ENCODE data around the gene C16orf90. TPM values are rescaled to one million over a fixed set of nuclear protein-coding genes. Genes with fewer than 3 reads are reported as not detected.
"Not testable (repeated sequence)": the region's sequence is repeated elsewhere in the genome, so short reads cannot be mapped to it uniquely, and the experiment has no call there.

C16orf90 gene
- total RNA-seq, 1 experiment from 2014 or later = not detected

- TF ChIP-seq CTCF (conservative IDR thresholded peaks at IDR 0.05; ENCODE audit: low read depth, low read length) (no peak), EZH2 (IDR thresholded peaks at IDR 0.05; ENCODE audit: borderline replicate concordance, low read depth, low read length, poor library complexity, severe bottlenecking) (no peak)
- CTCF ChIA-PET = no interaction called here
- BruUV-seq (replicated peaks) = no TSS peak
- no peak for DNase-seq (ENCODE audit: low spot score)
- H3K36me3 ChIP-seq (ENCODE audit: insufficient read depth, low read length, poor library complexity, severe bottlenecking) = peaks cover 28% of the 10 kb centered on the region
- H3K4me1 ChIP-seq (ENCODE audit: insufficient read depth, low read length, poor library complexity, severe bottlenecking) = no peaks in the 10 kb centered on the region
- no peaks in the 10 kb centered on the region for H3K27me3 ChIP-seq (replicated peaks; ENCODE audit: insufficient read depth, low read depth, low read length, poor library complexity)
- no peak overlapping the region for H3K4me3 ChIP-seq (ENCODE audit: low read depth, low read length, poor library complexity, severe bottlenecking)
- intact Hi-C loops (cut with micrococcal nuclease; ENCODE audit: unreplicated experiment) = no loop called here
- POLR2A ChIA-PET (ENCODE audit: low non-redundant PET) = no interaction called here
- no peaks in the 10 kb centered on the region for H3K9me3 ChIP-seq (ENCODE audit: low read depth, low read length, poor library complexity, severe bottlenecking)
- no peak overlapping the region for H3K27ac ChIP-seq (ENCODE audit: low read depth, low read length, poor library complexity, severe bottlenecking)
Observed at GRCh38 chr16:3529175-3529574, 33.9 kb upstream of the C16orf90 start.

- TF ChIP-seq CTCF (conservative IDR thresholded peaks at IDR 0.05; ENCODE audit: low read depth, low read length) (no peak), EZH2 (IDR thresholded peaks at IDR 0.05; ENCODE audit: borderline replicate concordance, low read depth, low read length, poor library complexity, severe bottlenecking) (no peak)
- Histone ChIP-seq H3K4me1 (ENCODE audit: insufficient read depth, low read length, poor library complexity, severe bottlenecking) (no peaks in the 10 kb centered on the region), H3K4me3 (ENCODE audit: low read depth, low read length, poor library complexity, severe bottlenecking) (no peak overlapping the region), H3K9me3 (ENCODE audit: low read depth, low read length, poor library complexity, severe bottlenecking) (no peaks in the 10 kb centered on the region), H3K27ac (ENCODE audit: low read depth, low read length, poor library complexity, severe bottlenecking) (no peak overlapping the region), H3K27me3 (replicated peaks; ENCODE audit: insufficient read depth, low read depth, low read length, poor library complexity) (no peaks in the 10 kb centered on the region), H3K36me3 (ENCODE audit: insufficient read depth, low read length, poor library complexity, severe bottlenecking) (peaks cover 31% of the 10 kb centered on the region)
- CTCF ChIA-PET = no interaction called here
- POLR2A ChIA-PET (ENCODE audit: low non-redundant PET) = no interaction called here
- no TSS peak for BruUV-seq (replicated peaks)
- DNase-seq (ENCODE audit: low spot score) = no peak
- intact Hi-C loops (cut with micrococcal nuclease; ENCODE audit: unreplicated experiment) = no loop called here
Observed at GRCh38 chr16:3528406-3528805, 33.1 kb upstream of the C16orf90 start.

GRCh38 chr16:3527216-3527829 lies 32.0 kb upstream of the C16orf90 start:
- H3K27ac ChIP-seq (ENCODE audit: low read depth, low read length, poor library complexity, severe bottlenecking); intact Hi-C loops (cut with micrococcal nuclease; ENCODE audit: unreplicated experiment); H3K4me3 ChIP-seq (ENCODE audit: low read depth, low read length, poor library complexity, severe bottlenecking); BruUV-seq (replicated peaks); H3K27me3 ChIP-seq (replicated peaks; ENCODE audit: insufficient read depth, low read depth, low read length, poor library complexity); POLR2A ChIA-PET (ENCODE audit: low non-redundant PET); H3K4me1 ChIP-seq (ENCODE audit: insufficient read depth, low read length, poor library complexity, severe bottlenecking); CTCF ChIA-PET; H3K9me3 ChIP-seq (ENCODE audit: low read depth, low read length, poor library complexity, severe bottlenecking): not testable (repeated sequence)
- DNase-seq (ENCODE audit: low spot score) = peak; percentile 67
- TF ChIP-seq CTCF (conservative IDR thresholded peaks at IDR 0.05; ENCODE audit: low read depth, low read length) = peak; percentile 60
- H3K36me3 ChIP-seq (ENCODE audit: insufficient read depth, low read length, poor library complexity, severe bottlenecking) = peaks cover 34% of the 10 kb centered on the region
